GM12873 (cell line): Measurements from ENCODE around the gene NPTX1.

ENCODE experiments used
- CTCF ChIP-seq: IDR thresholded peaks from 2 replicates; pipeline ENCODE4 v1.5.1; 2012; ENCODE audit warnings: low read depth, mild to moderate bottlenecking, moderate library complexity, low read length, control low read depth; ENCODE audit not compliant: insufficient read depth; ENCODE audit errors: missing control alignments

The NPTX1 gene

GRCh38 chr17:80481284-80482057 is 5.1 kb upstream of the NPTX1 start:
- no peak for TF ChIP-seq CTCF

GRCh38 chr17:80480248-80480647 is 3.8 kb upstream of the NPTX1 start:
- no peak for TF ChIP-seq CTCF

- TF ChIP-seq CTCF = no peak
Observed at GRCh38 chr17:80479246-80479566, 2.8 kb upstream of the NPTX1 start.

GRCh38 chr17:80478487-80479245 is 2.3 kb upstream of the NPTX1 start:
- TF ChIP-seq CTCF = no peak

- TF ChIP-seq CTCF = peak; percentile 28
Observed at GRCh38 chr17:80477647-80478478, 1.5 kb upstream of the NPTX1 start.

GRCh38 chr17:80476877-80477646 is 655 bp upstream of the NPTX1 start:
- TF ChIP-seq CTCF = no peak
